Activated CD8-positive, alpha-beta T cell treated with anti-CD3 and anti-CD28 coated beads, Interleukin-2, amount 10 ng/mL, durations not matched to agents 7 days and 5 days (primary cell): ENCODE results near the gene TUBB2A. TPM values are rescaled to one million over a fixed set of nuclear protein-coding genes. Genes with fewer than 3 reads are reported as not detected.
"Not testable (repeated sequence)": the region's sequence is repeated elsewhere in the genome, so short reads cannot be mapped to it uniquely, and the experiment has no call there.

Source experiments
- ATAC-seq: fragments of 150-1000 bp; cut with Tn5 transposase; one replicate; pipeline ENCODE4 v1.10.0; 2021; ENCODE audit warnings: moderate library complexity
- CTCF ChIA-PET: fragments of 350-600 bp; sonication (Branson Sonifier 250); formaldehyde crosslinking; loops from one replicate; lab custom pipeline; 2021; ENCODE audit warnings: antibody characterized with exemption; lab: Charles Lee
- POLR2A ChIA-PET: fragments of 350-600 bp; sonication (Branson Sonifier 250); formaldehyde crosslinking; loops from one replicate; lab custom pipeline; 2021; ENCODE audit warnings: antibody characterized with exemption; lab: Charles Lee
- DNase-seq: peaks from one replicate; pipeline ENCODE4 v3.0.0-alpha.2; 2020
- H3K27ac Mint-ChIP-seq: one replicate; pipeline ENCODE4 v1.8.0; 2021; ENCODE audit warnings: mild to moderate bottlenecking, mixed read lengths
- H3K27me3 Mint-ChIP-seq: one replicate; pipeline ENCODE4 v1.8.0; 2021; ENCODE audit warnings: low read depth, mixed read lengths
- H3K36me3 Mint-ChIP-seq: one replicate; pipeline ENCODE4 v1.8.0; 2021; ENCODE audit warnings: low read depth, mixed read lengths
- H3K4me1 Mint-ChIP-seq: one replicate; pipeline ENCODE4 v1.8.0; 2021; ENCODE audit warnings: low read depth, mixed read lengths
- H3K4me3 Mint-ChIP-seq: one replicate; pipeline ENCODE4 v1.8.0; 2021; ENCODE audit warnings: mild to moderate bottlenecking, mixed read lengths
- H3K9me3 Mint-ChIP-seq: one replicate; pipeline ENCODE4 v1.8.0; 2022; ENCODE audit warnings: mixed read lengths; ENCODE audit not compliant: insufficient read depth
- total RNA-seq, 2 experiments: library from RNA; stranded (reverse); gene quantifications; one replicate each; pipeline ENCODE4 v1.2.3, GENCODE V29; 2021

The TUBB2A gene
- total RNA-seq, 2 experiments from 2014 or later = 2.7 to 3.5 TPM

DNA sequence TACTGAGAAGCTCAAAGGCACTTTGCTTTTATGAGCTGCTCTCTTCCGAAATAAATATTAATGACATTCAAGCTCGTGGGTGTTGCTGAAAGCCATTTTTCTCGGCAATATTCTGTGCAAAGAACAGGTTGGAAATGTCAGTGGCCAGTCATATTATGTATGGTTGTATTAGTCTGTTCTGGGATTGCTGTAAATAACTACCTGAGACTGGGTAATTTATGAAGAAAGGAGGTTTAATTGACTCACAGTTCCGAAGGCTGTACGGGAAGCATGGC is 38.0 kb upstream of the TUBB2A start:
- Mint-ChIP-seq H3K4me1 (no peaks in the 10 kb centered on the region), H3K9me3 (no peaks in the 10 kb centered on the region), H3K4me3 (no peak overlapping the region), H3K36me3 (no peaks in the 10 kb centered on the region), H3K27me3 (peaks cover 6% of the 10 kb centered on the region), H3K27ac (no peak overlapping the region)
- ChIA-PET POLR2A (interaction anchor here (1.1 kb wide), 1 partner anchor 13 kb away, joined by 4 read pairs; no protein-coding TSS in a partner anchor), CTCF (no interaction called here)
- DNase-seq (no peak), ATAC-seq (no peak)

DNA sequence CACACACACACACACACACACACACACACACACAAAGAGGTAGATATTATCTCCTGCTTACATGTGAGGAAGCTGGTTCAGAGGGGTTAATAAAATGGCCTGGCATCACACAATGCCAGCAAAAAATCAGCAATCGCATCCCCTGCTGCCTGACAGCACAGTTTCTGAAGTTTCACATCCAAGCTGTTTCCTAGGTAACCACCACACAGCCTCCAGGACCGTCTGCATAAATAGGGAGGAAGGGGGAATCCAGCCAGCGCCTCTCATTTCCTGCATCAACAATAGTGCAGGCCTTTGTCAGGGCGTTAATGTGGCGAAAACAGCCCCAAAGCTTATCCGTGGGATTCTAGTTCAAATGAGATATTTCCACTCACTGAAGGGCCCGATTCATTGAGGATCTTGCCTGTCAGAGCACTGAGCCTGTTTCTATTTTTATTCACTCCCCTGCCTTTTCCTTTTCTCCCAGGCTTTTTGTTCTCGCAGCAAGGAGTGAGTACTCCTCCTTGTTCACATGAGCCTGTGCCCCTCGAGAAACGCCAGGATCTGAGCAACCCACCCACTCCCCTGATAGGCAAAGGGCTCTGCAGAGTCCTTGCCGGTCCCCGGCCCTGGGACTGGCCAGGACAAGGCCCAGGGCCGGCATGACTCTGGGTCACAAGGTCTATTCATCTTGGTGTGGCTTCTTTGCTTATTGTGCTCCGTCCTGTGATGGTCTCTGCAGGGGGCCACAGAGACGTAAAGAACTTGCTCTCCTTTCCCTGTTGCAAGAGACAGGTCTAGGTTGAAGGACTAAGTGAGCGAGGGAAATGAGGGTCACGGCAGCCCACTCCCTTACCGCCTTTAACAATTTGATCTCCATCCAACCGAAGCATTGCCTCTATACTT is 37.4 kb upstream of the TUBB2A start:
- POLR2A ChIA-PET = no interaction called here
- CTCF ChIA-PET = no interaction called here
- no peaks in the 10 kb centered on the region for H3K9me3 Mint-ChIP-seq

DNA sequence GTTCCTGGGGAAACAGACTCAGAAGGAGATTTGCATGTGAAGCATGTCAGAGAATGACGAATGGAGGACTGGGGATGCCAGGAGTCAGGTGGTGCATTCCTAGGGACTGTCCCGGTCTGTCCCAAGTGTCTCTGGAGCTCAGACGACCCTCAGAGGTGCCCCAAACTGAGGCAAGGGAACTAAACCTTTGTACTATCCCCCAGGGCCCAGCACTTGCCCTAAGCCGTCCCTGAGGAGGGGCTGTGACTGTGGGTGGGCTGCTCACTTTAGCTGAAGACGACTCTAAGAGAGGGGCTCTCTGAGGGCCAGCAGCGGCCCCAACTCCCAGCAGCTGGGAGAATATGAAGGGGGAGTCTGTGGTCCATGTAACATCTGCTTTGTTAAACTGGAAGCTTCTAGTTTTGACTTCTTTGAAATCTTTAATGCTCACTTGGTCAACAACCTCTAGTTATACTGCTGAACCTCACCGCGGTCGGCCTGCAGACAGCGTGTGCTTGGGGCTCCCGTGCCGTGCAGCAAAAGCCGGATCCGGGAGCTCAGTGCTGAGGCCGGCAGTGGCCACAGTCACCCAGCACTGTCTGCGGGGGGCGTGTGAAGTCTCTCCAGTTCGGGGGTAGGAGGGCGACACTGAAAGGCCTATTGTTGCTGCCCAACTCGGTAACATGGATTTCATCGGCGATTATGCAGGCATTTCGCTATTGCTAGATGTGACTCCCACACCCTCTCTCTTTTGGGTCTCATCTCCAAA is 35.9 kb upstream of the TUBB2A start:
- ATAC-seq (no peak), DNase-seq (no peak)
- Mint-ChIP-seq H3K27me3 (no peaks in the 10 kb centered on the region), H3K27ac (no peak overlapping the region), H3K4me3 (no peak overlapping the region), H3K4me1 (no peaks in the 10 kb centered on the region), H3K9me3 (no peaks in the 10 kb centered on the region), H3K36me3 (no peaks in the 10 kb centered on the region)
- CTCF ChIA-PET = no interaction called here
- POLR2A ChIA-PET = no interaction called here

More for the DNA sequence above, 37.4 kb upstream of the TUBB2A start:
- Mint-ChIP-seq H3K27ac (no peak overlapping the region), H3K36me3 (no peaks in the 10 kb centered on the region), H3K4me1 (no peaks in the 10 kb centered on the region), H3K4me3 (no peak overlapping the region), H3K27me3 (peaks cover 4% of the 10 kb centered on the region)
- DNase-seq (no peak), ATAC-seq (no peak)

DNA sequence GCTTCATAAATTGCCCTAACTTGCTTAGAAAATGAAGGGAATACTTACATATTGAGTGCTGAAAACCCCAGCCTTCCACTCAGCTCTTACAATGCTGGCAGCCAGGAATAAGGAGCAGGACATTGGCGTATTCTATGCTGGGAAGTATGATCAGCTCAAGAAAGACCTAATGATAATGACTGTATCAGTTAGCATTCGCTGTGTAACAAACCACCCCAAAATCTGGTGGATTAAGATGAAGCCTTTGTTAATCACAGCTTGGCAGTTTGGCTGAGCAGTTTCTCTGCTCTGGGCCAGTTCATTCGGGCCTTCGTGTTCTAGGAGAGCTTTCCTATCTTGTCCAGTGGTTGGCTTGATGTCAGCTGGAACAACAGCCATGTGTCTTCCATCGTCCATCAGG is 33.4 kb upstream of the TUBB2A start:
- no peak overlapping the region for H3K27ac Mint-ChIP-seq
- H3K27me3 Mint-ChIP-seq = peaks cover 5% of the 10 kb centered on the region
- H3K4me3 Mint-ChIP-seq = no peak overlapping the region
- no peaks in the 10 kb centered on the region for H3K36me3 Mint-ChIP-seq
- no peaks in the 10 kb centered on the region for H3K4me1 Mint-ChIP-seq
- ATAC-seq (no peak), DNase-seq (no peak)
- no peaks in the 10 kb centered on the region for H3K9me3 Mint-ChIP-seq
- ChIA-PET CTCF (interaction anchor here (1.3 kb wide), 1 partner anchor 34 kb away, joined by 3 read pairs; the partner anchor contains the start of gene TUBB2A), POLR2A (no interaction called here)

DNA sequence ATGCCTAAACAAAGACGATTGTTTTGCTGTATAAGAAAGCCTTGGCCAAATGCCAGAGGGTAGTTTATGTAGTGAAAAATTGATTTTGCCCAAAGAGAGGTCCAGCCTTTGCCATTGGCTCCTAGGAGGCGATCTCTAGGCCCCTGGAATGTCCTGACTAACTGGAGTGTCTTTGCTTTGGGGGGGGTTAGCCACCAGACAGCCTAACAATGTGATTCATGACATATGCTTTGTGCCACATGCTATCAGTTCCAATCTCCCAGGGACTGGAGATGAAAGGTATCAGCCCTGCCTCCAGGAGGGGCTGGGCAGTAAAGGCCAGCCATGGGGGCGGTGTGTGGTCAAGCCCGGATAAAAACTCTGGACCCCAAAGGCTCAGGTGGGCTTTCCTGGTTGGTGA is 32.7 kb upstream of the TUBB2A start:
- H3K9me3 Mint-ChIP-seq = no peaks in the 10 kb centered on the region
- CTCF ChIA-PET = interaction anchor here (1.3 kb wide), 1 partner anchor 33 kb away, joined by 3 read pairs; the partner anchor contains the start of gene TUBB2A
- H3K4me3 Mint-ChIP-seq = no peak overlapping the region
- H3K36me3 Mint-ChIP-seq = no peaks in the 10 kb centered on the region
- DNase-seq = no peak
- H3K4me1 Mint-ChIP-seq = no peaks in the 10 kb centered on the region
- peaks cover 11% of the 10 kb centered on the region for H3K27me3 Mint-ChIP-seq
- H3K27ac Mint-ChIP-seq = no peak overlapping the region
- no peak for ATAC-seq
- POLR2A ChIA-PET = no interaction called here

DNA sequence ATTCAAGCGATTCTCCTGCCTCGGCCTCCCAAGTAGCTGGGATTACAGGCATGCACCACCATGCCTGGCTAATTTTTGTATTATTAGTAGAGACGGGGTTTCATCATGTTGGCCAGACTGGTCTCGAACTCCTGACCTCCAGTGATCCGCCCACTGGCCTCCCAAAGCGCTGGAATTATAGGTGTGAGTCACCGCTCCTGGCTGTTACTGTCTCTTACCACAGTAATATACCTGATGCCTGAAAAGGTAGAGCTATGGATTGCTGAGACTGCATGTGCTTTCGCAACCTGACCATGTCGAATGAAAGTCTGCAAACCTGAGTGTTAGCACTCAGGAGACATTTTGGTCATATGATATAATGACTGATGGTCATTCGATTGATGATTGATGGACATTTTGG is 31.8 kb upstream of the TUBB2A start:
- H3K27me3 Mint-ChIP-seq = peaks cover 17% of the 10 kb centered on the region
- ATAC-seq, CTCF ChIA-PET: not testable (repeated sequence)

DNA sequence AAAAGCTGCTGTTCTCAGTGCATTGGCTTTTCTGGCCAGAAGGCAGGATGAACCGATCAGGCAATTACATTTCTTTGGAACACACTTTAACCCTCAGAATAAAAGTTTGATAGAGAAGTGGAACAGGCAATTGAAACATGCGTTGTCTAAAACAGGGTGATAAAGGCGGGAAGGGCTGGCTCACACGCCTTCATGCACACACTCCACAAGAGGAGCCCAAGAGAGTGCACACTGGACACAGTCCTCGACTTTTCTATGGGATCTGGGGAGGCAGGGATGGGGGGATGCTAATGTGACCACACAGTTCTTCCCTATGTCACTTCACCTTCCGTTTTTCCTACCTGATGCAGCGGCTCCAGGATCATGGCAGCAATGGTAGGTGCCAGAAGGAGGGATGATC is 30.9 kb upstream of the TUBB2A start:
- CTCF ChIA-PET = no interaction called here
- Mint-ChIP-seq H3K9me3 (no peaks in the 10 kb centered on the region), H3K36me3 (no peaks in the 10 kb centered on the region), H3K4me1 (no peaks in the 10 kb centered on the region), H3K27me3 (peaks cover 24% of the 10 kb centered on the region), H3K27ac (no peak overlapping the region), H3K4me3 (no peak overlapping the region)
- ATAC-seq = no peak
- POLR2A ChIA-PET = no interaction called here
- no peak for DNase-seq

More for the DNA sequence above, 31.8 kb upstream of the TUBB2A start:
- H3K9me3 Mint-ChIP-seq, H3K4me3 Mint-ChIP-seq, POLR2A ChIA-PET, H3K36me3 Mint-ChIP-seq, DNase-seq, H3K27ac Mint-ChIP-seq, H3K4me1 Mint-ChIP-seq: not testable (repeated sequence)

DNA sequence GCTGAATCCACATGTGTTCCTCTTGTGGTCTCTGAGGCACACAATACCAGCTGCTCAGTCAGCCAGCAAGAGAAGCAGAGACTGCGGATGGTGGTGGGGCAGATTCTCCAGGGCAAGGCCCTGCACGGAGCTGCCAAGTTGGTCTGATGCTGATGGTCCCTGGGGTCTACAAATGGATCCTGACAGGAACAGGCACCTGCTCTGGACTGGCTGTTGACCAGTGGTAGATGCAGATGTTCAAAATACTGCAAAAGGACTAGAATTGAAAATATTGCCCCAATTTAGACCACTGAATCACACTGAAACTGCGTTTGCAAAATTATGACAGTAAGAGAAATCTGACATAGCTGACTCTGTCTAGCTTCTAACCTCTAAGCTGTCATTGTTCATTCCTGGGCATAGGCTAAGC is 29.6 kb upstream of the TUBB2A start:
- Mint-ChIP-seq H3K27me3 (peaks cover 26% of the 10 kb centered on the region), H3K4me1 (no peaks in the 10 kb centered on the region), H3K9me3 (no peaks in the 10 kb centered on the region), H3K27ac (no peak overlapping the region), H3K36me3 (no peaks in the 10 kb centered on the region), H3K4me3 (no peak overlapping the region)
- POLR2A ChIA-PET = no interaction called here
- ATAC-seq (no peak), DNase-seq (no peak)
- CTCF ChIA-PET = no interaction called here

DNA sequence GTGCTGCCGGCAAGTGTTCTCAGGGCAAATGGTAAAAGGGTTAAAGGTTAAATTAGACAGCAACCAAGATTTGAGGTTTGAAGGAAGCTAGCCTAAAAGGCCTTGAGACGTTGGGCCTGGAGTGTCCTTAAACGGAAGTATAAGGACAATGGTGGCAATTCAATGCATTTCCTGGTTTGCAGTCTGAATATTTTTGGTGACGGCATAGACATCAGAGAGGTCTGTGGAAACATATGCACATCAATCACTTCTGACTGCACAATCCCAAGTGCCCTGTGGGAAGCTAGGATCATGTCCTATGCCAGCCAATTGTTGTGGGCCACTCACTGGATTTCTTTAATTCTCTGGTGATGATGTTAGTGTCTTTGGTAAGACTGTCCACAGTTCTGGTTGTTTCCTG is 25.7 kb upstream of the TUBB2A start:
- DNase-seq (no peak), ATAC-seq (no peak)
- no peaks in the 10 kb centered on the region for H3K4me1 Mint-ChIP-seq
- H3K36me3 Mint-ChIP-seq = no peaks in the 10 kb centered on the region
- POLR2A ChIA-PET = interaction anchor here (0.5 kb wide), 1 partner anchor 512 kb away, joined by 3 read pairs; no protein-coding TSS in a partner anchor
- CTCF ChIA-PET = no interaction called here
- no peak overlapping the region for H3K27ac Mint-ChIP-seq
- H3K27me3 Mint-ChIP-seq = peaks cover 31% of the 10 kb centered on the region
- no peaks in the 10 kb centered on the region for H3K9me3 Mint-ChIP-seq
- H3K4me3 Mint-ChIP-seq = no peak overlapping the region

DNA sequence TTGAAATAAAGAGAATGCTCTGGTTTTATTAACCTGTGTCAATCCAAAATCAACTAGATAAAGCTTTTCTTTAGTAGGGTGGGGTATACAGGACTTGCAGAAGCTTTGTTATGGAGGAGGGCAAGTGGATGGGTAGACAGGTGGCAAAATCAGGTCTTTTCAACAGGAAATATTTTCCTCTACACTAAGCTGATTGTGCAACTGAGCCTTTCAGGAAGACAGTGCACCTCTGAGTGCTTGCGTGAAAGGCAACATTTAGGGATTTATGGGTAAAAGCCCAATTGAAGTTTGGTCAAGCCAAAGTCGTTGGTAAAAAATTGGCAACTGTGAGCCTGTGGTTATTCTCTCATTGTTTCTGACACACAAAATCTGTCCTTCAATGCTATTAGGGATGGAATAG is 23.8 kb upstream of the TUBB2A start:
- Mint-ChIP-seq H3K4me3 (no peak overlapping the region), H3K4me1 (peaks cover 5% of the 10 kb centered on the region), H3K27me3 (peaks cover 26% of the 10 kb centered on the region), H3K9me3 (no peaks in the 10 kb centered on the region), H3K27ac (no peak overlapping the region), H3K36me3 (no peaks in the 10 kb centered on the region)
- ChIA-PET POLR2A (no interaction called here), CTCF (no interaction called here)
- ATAC-seq (no peak), DNase-seq (no peak)

DNA sequence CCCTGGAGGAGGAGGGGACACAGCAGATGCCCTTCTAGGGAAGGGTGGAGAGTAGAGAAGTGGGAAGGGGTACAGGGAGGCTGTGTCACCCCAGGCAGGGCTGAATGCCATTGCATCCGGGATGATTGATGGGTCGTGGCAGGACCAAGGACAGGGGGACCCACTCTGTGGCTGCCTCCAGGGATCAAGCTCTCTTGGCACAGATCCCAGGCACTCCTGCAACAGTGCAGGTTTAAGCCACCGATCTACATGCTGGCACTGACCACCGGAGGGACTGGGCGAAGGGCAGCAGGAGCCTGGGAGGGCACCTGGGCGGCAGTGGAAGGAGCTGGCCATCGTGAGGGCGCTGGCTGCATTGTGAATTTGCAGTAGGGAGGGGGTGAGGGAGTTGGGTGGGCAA is 22.6 kb upstream of the TUBB2A start:
- H3K9me3 Mint-ChIP-seq, POLR2A ChIA-PET, H3K4me1 Mint-ChIP-seq, CTCF ChIA-PET, DNase-seq, H3K36me3 Mint-ChIP-seq: not testable (repeated sequence)
- Mint-ChIP-seq H3K4me3 (peak overlapping the region; percentile 64), H3K27me3 (peaks cover 20% of the 10 kb centered on the region), H3K27ac (peak overlapping the region; percentile 34)
- ATAC-seq = peak; percentile 57

DNA sequence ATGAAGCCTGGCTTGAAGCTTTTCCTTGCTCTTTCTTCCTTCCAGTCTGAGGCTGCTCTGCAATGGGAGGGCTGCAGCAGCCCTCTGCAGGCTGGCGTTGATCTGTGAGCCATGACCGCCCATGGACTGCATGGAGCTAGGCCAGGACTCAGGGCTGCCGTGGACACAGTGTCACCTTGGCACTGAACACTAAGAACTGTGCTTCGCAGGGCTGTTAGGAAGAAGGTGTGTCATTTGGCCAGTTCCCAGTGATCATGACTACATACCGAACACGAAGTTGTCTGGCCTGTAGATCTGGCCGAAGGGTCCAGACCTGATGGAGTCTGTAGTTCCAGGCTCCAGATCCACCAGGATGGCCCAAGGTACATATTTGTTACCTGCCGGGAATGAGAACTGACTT is 21.3 kb upstream of the TUBB2A start:
- DNase-seq, POLR2A ChIA-PET, H3K27ac Mint-ChIP-seq, H3K27me3 Mint-ChIP-seq, H3K4me3 Mint-ChIP-seq, H3K4me1 Mint-ChIP-seq, CTCF ChIA-PET, H3K36me3 Mint-ChIP-seq, H3K9me3 Mint-ChIP-seq, ATAC-seq: not testable (repeated sequence)
